Activated CD4-positive, CD25-positive, alpha-beta regulatory T cell treated with anti-CD3 and anti-CD28 coated beads, Interleukin-2, amount 50 U/mL, for 16 hours (primary cell): ENCODE measurements around the gene MAP6.
"Not testable (repeated sequence)": the region's sequence is repeated elsewhere in the genome, so short reads cannot be mapped to it uniquely, and the experiment has no call there.

Experiments
- DNase-seq: peaks from one replicate; pipeline ENCODE4 v3.0.0-alpha.2; 2020; ENCODE audit warnings: low read depth, low spot score

Gene MAP6

GRCh38 chr11:75593286-75593915 lies 75.4 kb downstream of the MAP6 start:
- DNase-seq: no peak

GRCh38 chr11:75592715-75593114 lies 76.1 kb downstream of the MAP6 start:
- DNase-seq: no peak

GRCh38 chr11:75591966-75592365 lies 76.9 kb downstream of the MAP6 start:
- no peak for DNase-seq

GRCh38 chr11:75591371-75591770 lies 77.5 kb downstream of the MAP6 start:
- DNase-seq: no peak

GRCh38 chr11:75589933-75590332 lies 78.9 kb downstream of the MAP6 start:
- DNase-seq: no peak

GRCh38 chr11:75589051-75589450 lies 79.8 kb downstream of the MAP6 start:
- DNase-seq: no peak

- no peak for DNase-seq
Observed at GRCh38 chr11:75588051-75588481, 80.8 kb downstream of the MAP6 start.

GRCh38 chr11:75586395-75586794 lies 82.4 kb downstream of the MAP6 start:
- DNase-seq: no peak

GRCh38 chr11:75585293-75585670 lies 83.6 kb downstream of the MAP6 start:
- DNase-seq: no peak

- DNase-seq: not testable (repeated sequence)
Observed at GRCh38 chr11:75584659-75585292, 84.1 kb downstream of the MAP6 start.

- DNase-seq: no peak
Observed at GRCh38 chr11:75583718-75584658, 84.8 kb downstream of the MAP6 start.

- no peak for DNase-seq
Observed at GRCh38 chr11:75582895-75583717, 85.7 kb downstream of the MAP6 start.

- no peak for DNase-seq
Observed at GRCh38 chr11:75582506-75582894, 86.3 kb downstream of the MAP6 start.

- DNase-seq: no peak
Observed at GRCh38 chr11:75579841-75580240, 89.0 kb downstream of the MAP6 start.

- no peak for DNase-seq
Observed at GRCh38 chr11:75578977-75579376, 89.9 kb downstream of the MAP6 start.

GRCh38 chr11:75577207-75577606 lies 91.6 kb downstream of the MAP6 start:
- peak; percentile 23 for DNase-seq

- no peak for DNase-seq
Observed at GRCh38 chr11:75576499-75576918, 92.3 kb downstream of the MAP6 start.

GRCh38 chr11:75576017-75576416 lies 92.8 kb downstream of the MAP6 start:
- no peak for DNase-seq

GRCh38 chr11:75574698-75575602 lies 93.9 kb downstream of the MAP6 start:
- no peak for DNase-seq

- no peak for DNase-seq
Observed at GRCh38 chr11:75572744-75573143, 96.1 kb downstream of the MAP6 start.

GRCh38 chr11:75571625-75572024 lies 97.2 kb downstream of the MAP6 start:
- DNase-seq: no peak
